ENCODE results near the gene PXDC1. TPM values are rescaled to one million over a fixed set of nuclear protein-coding genes. Genes with fewer than 3 reads are reported as not detected.
"Not testable (repeated sequence)": the region's sequence is repeated elsewhere in the genome, so short reads cannot be mapped to it uniquely, and the experiment has no call there.

Gene PXDC1
- total RNA-seq, 1 donor from 2014 or later = 48.4 TPM

- no peak for DNase-seq (ENCODE audit: low spot score)
These were observed 31.6 kb upstream of the PXDC1 start for GRCh38 chr6:3782876-3783832.

GRCh38 chr6:3781504-3781903 is 30.0 kb upstream of the PXDC1 start:
- no peak for DNase-seq (ENCODE audit: low spot score)

DNA sequence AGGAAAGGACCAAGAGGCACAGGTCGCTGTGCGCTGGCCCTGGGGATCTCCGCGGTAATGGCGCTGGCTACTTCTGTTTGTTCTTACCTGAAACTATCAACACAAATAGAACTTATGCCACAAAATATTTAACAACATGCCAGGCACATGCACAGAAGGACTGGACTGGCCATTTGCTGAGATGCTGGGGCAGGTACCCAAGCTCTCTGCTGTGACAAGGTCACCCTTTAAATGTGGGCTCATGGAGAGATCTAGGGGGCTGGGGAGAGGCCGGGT is 28.0 kb upstream of the PXDC1 start:
- DNase-seq (ENCODE audit: low spot score) = no peak

GRCh38 chr6:3778701-3779573 is 27.4 kb upstream of the PXDC1 start:
- DNase-seq (ENCODE audit: low spot score) = no peak

- no peak for DNase-seq (ENCODE audit: low spot score)
These were observed 26.4 kb upstream of the PXDC1 start for GRCh38 chr6:3777730-3778461.

DNA sequence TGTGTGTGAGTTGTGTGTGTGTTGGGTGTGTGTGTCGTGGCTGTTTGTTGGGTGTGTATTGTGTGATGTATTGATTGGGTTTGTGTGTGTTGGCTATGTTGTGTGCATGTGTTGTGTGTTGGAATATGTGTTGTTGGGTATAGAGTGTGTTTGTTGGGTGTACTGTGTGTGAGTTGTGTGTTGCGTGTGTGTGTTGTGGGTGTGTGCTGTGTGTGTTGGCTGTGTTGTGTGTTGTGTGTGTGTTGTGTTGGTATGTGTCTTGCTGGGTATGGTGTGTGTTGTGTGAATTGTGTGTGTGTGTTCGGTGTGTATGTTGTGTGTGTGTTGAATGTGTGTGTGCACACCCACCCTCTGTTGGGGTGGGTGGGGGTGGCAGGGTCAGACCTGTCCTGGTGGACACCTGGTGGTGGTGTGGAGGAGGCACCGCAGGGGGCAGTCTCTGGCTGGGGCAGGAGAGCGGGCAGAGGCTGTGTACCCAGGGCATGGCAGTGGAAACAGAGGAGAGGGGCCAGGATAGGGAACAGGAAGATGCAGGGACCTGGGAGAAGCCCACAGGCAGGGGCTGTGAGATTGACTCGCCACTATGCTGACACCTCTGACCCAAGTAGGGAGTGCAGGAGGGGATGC is 25.5 kb upstream of the PXDC1 start:
- no peak for DNase-seq (ENCODE audit: low spot score)

- no peak for DNase-seq (ENCODE audit: low spot score)
These were observed 24.3 kb upstream of the PXDC1 start for GRCh38 chr6:3775847-3776246.

DNA sequence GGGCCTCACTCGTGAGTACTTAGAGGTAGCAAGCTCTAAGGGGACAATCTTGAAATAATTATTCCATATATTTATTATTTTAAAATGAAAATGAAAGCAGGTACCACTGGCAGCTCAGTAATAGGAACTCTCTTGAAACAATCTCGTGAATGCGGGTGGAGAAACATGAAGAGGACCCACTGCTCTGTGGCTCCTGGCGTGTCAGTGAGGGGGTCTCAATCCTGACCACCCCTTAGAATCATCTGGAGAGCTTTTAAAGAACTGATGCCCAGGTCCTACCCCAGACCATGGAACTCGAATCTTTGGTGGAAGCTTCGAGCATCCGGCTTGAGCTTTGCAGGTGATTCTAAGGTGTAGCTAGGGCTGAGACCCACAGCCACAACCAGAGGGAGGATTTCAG is 23.9 kb upstream of the PXDC1 start:
- no peak for DNase-seq (ENCODE audit: low spot score)

DNA sequence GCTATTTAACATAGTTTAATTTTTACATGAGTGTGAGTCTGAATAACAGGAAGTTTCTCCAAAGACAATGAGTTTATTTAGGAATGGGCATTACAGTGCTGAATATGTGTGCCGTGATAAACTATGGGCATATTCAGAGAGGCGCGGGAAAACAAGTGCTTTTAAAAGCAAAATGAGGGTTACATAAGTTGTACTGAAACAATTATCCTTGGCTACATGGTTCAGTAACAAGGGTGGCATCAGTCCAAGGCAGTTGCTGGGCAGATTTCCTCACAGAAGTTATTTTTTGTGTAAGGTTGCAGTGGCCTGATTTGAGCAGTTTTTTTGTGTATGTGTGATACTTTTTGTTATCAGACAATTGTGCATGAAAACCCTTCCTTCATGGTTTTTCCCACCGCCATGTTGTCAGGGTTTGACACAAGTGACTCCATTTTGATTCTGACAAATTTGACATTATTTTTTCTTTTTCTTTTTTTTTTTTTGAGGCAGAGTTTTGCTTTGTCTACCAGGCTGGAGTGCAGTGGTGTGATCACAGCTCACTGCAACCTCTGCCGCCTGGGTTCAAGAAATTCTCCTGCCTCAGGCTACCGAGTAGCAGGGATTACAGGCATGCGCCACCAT is 22.3 kb upstream of the PXDC1 start:
- DNase-seq (ENCODE audit: low spot score) = no peak

- not testable (repeated sequence) for DNase-seq (ENCODE audit: low spot score)
These were observed 20.9 kb upstream of the PXDC1 start for GRCh38 chr6:3772127-3772999.

- no peak for DNase-seq (ENCODE audit: low spot score)
These were observed 20.0 kb upstream of the PXDC1 start for GRCh38 chr6:3771407-3772011.

DNA sequence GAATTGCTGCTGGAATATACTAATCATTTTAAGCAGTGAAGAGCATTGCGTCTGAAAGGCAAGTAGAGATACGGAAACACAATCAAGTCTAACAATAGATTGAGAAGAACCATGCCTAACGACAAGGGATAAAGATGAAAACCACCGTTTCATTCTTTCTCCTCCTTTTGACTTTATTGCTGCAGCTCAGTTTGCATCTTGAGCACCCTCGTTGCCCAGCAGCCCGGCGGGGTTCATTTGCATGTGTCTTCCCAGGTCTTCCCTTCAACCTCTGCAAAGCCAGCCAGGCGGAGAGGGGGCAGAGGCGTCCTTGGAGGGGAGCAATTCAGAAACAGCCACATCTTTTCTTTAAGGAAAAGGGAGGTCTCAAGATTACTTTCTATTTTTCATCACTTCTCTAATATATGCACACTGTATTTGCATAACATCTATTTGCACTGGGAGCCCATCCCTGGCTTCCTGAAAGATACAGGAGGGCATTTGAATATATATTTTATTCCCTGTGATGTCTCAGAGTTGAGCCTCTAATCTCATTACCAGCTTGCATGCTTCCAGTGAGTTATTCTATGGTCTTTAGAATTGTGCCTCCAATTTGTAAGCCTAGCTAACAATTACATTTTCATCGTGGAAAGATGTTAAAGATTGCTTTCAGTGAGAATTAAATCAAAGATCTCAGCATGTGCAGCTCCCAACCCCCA is 18.7 kb upstream of the PXDC1 start:
- no peak for DNase-seq (ENCODE audit: low spot score)

DNA sequence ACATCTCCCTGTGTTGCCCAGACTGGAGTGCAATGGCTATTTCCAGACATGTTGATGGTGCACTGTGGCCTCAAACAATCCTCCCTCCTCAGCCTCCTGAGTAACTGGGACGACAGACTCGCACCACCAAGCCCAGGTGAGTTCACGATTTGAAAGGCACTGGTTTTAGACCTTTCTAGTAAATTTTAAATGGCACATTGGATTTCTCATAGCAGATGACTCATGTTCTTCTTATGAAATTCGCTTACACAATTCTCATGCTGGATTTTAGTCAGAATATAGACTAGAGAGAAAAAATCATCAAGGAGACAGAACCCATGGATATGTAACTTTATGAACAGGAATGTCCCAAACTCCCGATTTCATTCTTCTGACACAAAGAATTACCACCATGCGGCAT is 18.1 kb upstream of the PXDC1 start:
- no peak for DNase-seq (ENCODE audit: low spot score)

- DNase-seq (ENCODE audit: low spot score) = no peak
These were observed 17.0 kb upstream of the PXDC1 start for GRCh38 chr6:3768502-3768901.

- not testable (repeated sequence) for DNase-seq (ENCODE audit: low spot score)
These were observed 16.0 kb upstream of the PXDC1 start for GRCh38 chr6:3767483-3767882.

GRCh38 chr6:3766214-3766613 is 14.7 kb upstream of the PXDC1 start:
- DNase-seq (ENCODE audit: low spot score) = no peak

- DNase-seq (ENCODE audit: low spot score) = no peak
These were observed 13.9 kb upstream of the PXDC1 start for GRCh38 chr6:3765415-3765814.

DNA sequence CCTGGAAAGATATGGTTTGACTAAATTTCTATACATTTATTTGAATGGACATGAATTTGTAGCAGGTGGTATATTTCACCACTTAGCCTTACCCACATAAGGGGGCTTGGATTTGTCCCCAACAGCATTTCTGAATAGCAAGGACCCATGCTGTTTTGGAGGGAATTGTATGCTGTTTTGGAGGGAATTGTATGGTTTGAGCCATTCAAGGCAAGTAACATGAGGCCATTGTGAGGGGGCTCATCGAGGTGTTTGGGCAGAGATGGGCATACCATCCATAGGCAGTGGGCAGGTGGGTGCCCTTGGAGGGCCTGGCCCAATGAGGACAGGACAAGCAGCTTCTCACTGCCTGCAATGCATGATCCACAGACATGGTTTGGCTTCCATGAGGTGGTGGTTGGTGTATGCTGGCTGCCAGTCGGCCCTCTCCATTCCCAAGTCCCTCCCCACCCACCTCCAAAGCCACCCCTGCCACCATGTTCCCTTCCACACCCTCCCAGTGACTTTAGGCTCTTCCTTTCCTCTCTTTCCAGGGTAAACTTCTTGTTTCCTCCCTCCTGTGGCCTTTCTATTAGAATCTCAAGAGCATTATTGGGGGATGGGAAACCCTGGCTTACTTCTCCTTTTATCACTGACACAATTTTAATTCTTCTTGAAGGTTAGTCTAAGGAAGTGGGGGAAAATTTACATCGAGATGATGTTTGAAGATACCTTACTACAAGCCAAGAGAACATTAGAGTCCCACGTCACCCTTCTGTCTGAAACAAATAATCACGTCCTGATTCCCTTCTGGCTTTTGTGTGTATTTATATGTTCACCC is 13.2 kb upstream of the PXDC1 start:
- DNase-seq (ENCODE audit: low spot score) = no peak
